HG02759 (cell line): ENCODE results near the gene RNF151.
A peak's percentile ranks its signal among the peaks of the same experiment; 100 is the strongest.

ENCODE experiments used
- ATAC-seq: cut with Tn5 transposase; IDR thresholded peaks from one replicate; pipeline ENCODE4 v1.9.1; 2021; ENCODE audit warnings: mild to moderate bottlenecking, moderate library complexity; ENCODE audit not compliant: unreplicated experiment

Gene RNF151

GRCh38 chr16:1976216-1976520 is 9.5 kb downstream of the RNF151 start:
- no peak for ATAC-seq

GRCh38 chr16:1976951-1977874 is 10.6 kb downstream of the RNF151 start:
- ATAC-seq: no peak

- ATAC-seq: no peak
Observed at GRCh38 chr16:1977875-1978268, 11.2 kb downstream of the RNF151 start.

- ATAC-seq: no peak
Observed at GRCh38 chr16:1978476-1979120, 11.9 kb downstream of the RNF151 start.

GRCh38 chr16:1979271-1980029 is 12.8 kb downstream of the RNF151 start:
- ATAC-seq: no peak

GRCh38 chr16:1980030-1980769 is 13.5 kb downstream of the RNF151 start:
- no peak for ATAC-seq

- ATAC-seq: no peak
Observed at GRCh38 chr16:1980770-1981087, 14.1 kb downstream of the RNF151 start.

- no peak for ATAC-seq
Observed at GRCh38 chr16:1981398-1981836, 14.8 kb downstream of the RNF151 start, which contains the start of gene NOXO1. TSS of gene NOXO1 (minus strand) at chr16:1981469. CDS start at chr16:1981179, 290 bp downstream.

GRCh38 chr16:1982013-1982433 is 15.4 kb downstream of the RNF151 start:
- no peak for ATAC-seq

GRCh38 chr16:1982991-1983543 is 16.4 kb downstream of the RNF151 start:
- ATAC-seq: no peak

- ATAC-seq: peak; percentile 80
Observed at GRCh38 chr16:1983544-1984346, 17.1 kb downstream of the RNF151 start, which contains the start of gene GFER. TSS of gene GFER (plus strand) at chr16:1984193. CDS start at chr16:1984219, 26 bp downstream.

- peak; percentile 14 for ATAC-seq
Observed at GRCh38 chr16:1984347-1985225, 17.9 kb downstream of the RNF151 start.

GRCh38 chr16:1985466-1986150 is 19.0 kb downstream of the RNF151 start:
- no peak for ATAC-seq

GRCh38 chr16:1987198-1987597 is 20.5 kb downstream of the RNF151 start:
- ATAC-seq: no peak

- ATAC-seq: no peak
Observed at GRCh38 chr16:1989209-1990100, 22.8 kb downstream of the RNF151 start, which contains the start of gene SYNGR3. TSS of gene SYNGR3 (plus strand) at chr16:1989970. CDS start at chr16:1990103, 133 bp downstream.

- no peak for ATAC-seq
Observed at GRCh38 chr16:1990101-1990350, 23.4 kb downstream of the RNF151 start.
